MM.1S (cell line): ENCODE data around the gene MLANA.
A peak's percentile ranks its signal among the peaks of the same experiment; 100 is the strongest.

Experiments used
- DNase-seq: peaks from one replicate; pipeline ENCODE4 v3.0.0-alpha.2; 2015
- H2AFZ ChIP-seq: fragments of 300-600 bp; sonication (generic); 2 replicates; pipeline ENCODE4 v1.6.0; 2016; ENCODE audit warnings: antibody characterized with exemption, low read length
- H3F3A ChIP-seq: fragments of 300-600 bp; sonication (generic); 2 replicates; pipeline ENCODE4 v1.6.1; 2016; ENCODE audit warnings: mild to moderate bottlenecking, antibody characterized with exemption, low read length, moderate library complexity, mixed read lengths; ENCODE audit not compliant: insufficient read depth
- H3K27ac ChIP-seq: fragments of 300-600 bp; sonication (generic); 2 replicates; pipeline ENCODE4 v1.5.1; 2016; ENCODE audit warnings: mild to moderate bottlenecking, low read length
- H3K27me3 ChIP-seq: fragments of 300-600 bp; sonication (generic); replicated peaks from 2 replicates; pipeline ENCODE4 v1.6.0; 2016; ENCODE audit warnings: low read length; ENCODE audit not compliant: insufficient read depth
- H3K36me3 ChIP-seq: fragments of 300-600 bp; sonication (generic); replicated peaks from 2 replicates; pipeline ENCODE4 v1.6.1; 2016; ENCODE audit warnings: mild to moderate bottlenecking, low read length, mixed read lengths; ENCODE audit not compliant: insufficient read depth
- H3K4me1 ChIP-seq: fragments of 300-600 bp; sonication (generic); 2 replicates; pipeline ENCODE4 v1.6.1; 2016; ENCODE audit warnings: low read length, mixed read lengths
- H3K4me2 ChIP-seq: fragments of 300-600 bp; sonication (generic); 2 replicates; pipeline ENCODE4 v1.6.0; 2016; ENCODE audit warnings: low read depth, low read length
- H3K4me3 ChIP-seq: fragments of 300-600 bp; sonication (generic); 2 replicates; pipeline ENCODE4 v1.5.1; 2016; ENCODE audit warnings: low read length, mixed read lengths
- H3K79me2 ChIP-seq: fragments of 300-600 bp; sonication (generic); 2 replicates; pipeline ENCODE4 v1.6.1; 2016; ENCODE audit warnings: mixed run types, low read length, mixed read lengths
- H3K9ac ChIP-seq: fragments of 300-600 bp; sonication (generic); 2 replicates; pipeline ENCODE4 v1.6.1; 2016; ENCODE audit warnings: low read length, mixed read lengths
- H3K9me2 ChIP-seq: fragments of 300-600 bp; sonication (generic); replicated peaks from 2 replicates; pipeline ENCODE4 v1.6.1; 2016; ENCODE audit warnings: mild to moderate bottlenecking, low read length, mixed read lengths; ENCODE audit not compliant: insufficient read depth
- H3K9me3 ChIP-seq: fragments of 300-600 bp; sonication (generic); replicated peaks from 2 replicates; pipeline ENCODE4 v1.6.1; 2016; ENCODE audit warnings: mild to moderate bottlenecking, low read length, mixed read lengths; ENCODE audit not compliant: insufficient read depth
- H4K20me1 ChIP-seq: fragments of 300-600 bp; sonication (generic); 2 replicates; pipeline ENCODE4 v1.6.1; 2016; ENCODE audit warnings: mild to moderate bottlenecking, low read length, moderate library complexity, mixed read lengths; ENCODE audit not compliant: insufficient read depth
- EZH2 ChIP-seq: fragments of 300-600 bp; sonication (generic); optimal IDR thresholded peaks from 2 replicates; pipeline ENCODE3; 2017; ENCODE audit warnings: low read depth, mild to moderate bottlenecking, antibody characterized with exemption, low read length, mixed read lengths
- EZH2phosphoT487 ChIP-seq: fragments of 300-600 bp; sonication (generic); IDR thresholded peaks from 2 replicates; pipeline ENCODE4 v1.6.1; 2018; ENCODE audit warnings: antibody characterized with exemption, low read length
- TF ChIP-seq, protein P1 (sequence below): fragments of 300-600 bp; sonication (generic); IDR thresholded peaks from 2 replicates; pipeline ENCODE4 v1.5.1; 2016; ENCODE audit warnings: antibody characterized with exemption, low read length, mixed read lengths

MLANA gene

DNA sequence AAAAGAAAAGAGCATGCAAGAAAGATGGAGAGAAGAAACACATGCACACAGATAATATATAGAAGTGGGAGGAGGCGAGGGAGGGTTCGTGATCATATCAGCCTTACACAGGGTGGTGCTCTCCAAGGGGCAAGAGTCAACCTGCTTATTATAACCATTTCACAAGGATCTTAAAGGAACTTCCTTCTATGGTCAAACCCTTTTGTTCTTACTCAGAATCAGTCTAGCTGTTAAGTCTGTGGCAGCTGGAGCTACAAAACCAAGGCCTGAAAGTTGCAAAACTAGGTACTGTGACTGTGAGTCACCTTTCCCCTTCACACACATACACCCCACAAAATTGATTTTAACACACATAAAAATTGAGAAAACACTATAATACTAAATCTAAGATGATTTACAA lies 39.2 kb upstream of the MLANA start:
- H3K4me2 ChIP-seq = no peak overlapping the region

GRCh38 chr9:5852987-5853386 lies 37.7 kb upstream of the MLANA start:
- Histone ChIP-seq H3K9ac (no peak overlapping the region), H3K9me3 (no peaks in the 10 kb centered on the region), H3F3A (no peaks in the 10 kb centered on the region), H3K4me3 (no peak overlapping the region), H3K4me1 (peaks cover 6% of the 10 kb centered on the region; the same call in 1 of the 2 replicates), H2AFZ (no peak overlapping the region), H3K36me3 (no peaks in the 10 kb centered on the region), H3K4me2 (no peak overlapping the region), H3K79me2 (no peaks in the 10 kb centered on the region), H3K9me2 (no peaks in the 10 kb centered on the region), H4K20me1 (no peaks in the 10 kb centered on the region), H3K27ac (no peak overlapping the region), H3K27me3 (no peaks in the 10 kb centered on the region)
- TF ChIP-seq, protein P1, sequence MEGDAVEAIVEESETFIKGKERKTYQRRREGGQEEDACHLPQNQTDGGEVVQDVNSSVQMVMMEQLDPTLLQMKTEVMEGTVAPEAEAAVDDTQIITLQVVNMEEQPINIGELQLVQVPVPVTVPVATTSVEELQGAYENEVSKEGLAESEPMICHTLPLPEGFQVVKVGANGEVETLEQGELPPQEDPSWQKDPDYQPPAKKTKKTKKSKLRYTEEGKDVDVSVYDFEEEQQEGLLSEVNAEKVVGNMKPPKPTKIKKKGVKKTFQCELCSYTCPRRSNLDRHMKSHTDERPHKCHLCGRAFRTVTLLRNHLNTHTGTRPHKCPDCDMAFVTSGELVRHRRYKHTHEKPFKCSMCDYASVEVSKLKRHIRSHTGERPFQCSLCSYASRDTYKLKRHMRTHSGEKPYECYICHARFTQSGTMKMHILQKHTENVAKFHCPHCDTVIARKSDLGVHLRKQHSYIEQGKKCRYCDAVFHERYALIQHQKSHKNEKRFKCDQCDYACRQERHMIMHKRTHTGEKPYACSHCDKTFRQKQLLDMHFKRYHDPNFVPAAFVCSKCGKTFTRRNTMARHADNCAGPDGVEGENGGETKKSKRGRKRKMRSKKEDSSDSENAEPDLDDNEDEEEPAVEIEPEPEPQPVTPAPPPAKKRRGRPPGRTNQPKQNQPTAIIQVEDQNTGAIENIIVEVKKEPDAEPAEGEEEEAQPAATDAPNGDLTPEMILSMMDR = no peak
- TF ChIP-seq EZH2 = no peak
- TF ChIP-seq EZH2phosphoT487 = no peak
- DNase-seq = no peak

More for the DNA sequence above, 39.2 kb upstream of the MLANA start:
- no peaks in the 10 kb centered on the region for H4K20me1 ChIP-seq
- DNase-seq = peak; percentile 27
- no peak overlapping the region for H3K27ac ChIP-seq
- TF ChIP-seq EZH2 = no peak
- TF ChIP-seq, protein P1 = no peak
- peaks cover 6% of the 10 kb centered on the region; the same call in 1 of the 2 replicates for H3K4me1 ChIP-seq
- no peak overlapping the region for H2AFZ ChIP-seq
- no peak overlapping the region for H3K4me3 ChIP-seq
- no peaks in the 10 kb centered on the region for H3K36me3 ChIP-seq
- H3K9ac ChIP-seq = no peak overlapping the region
- no peaks in the 10 kb centered on the region for H3K27me3 ChIP-seq
- H3K79me2 ChIP-seq = no peaks in the 10 kb centered on the region
- H3K9me2 ChIP-seq = no peaks in the 10 kb centered on the region
- H3F3A ChIP-seq = no peaks in the 10 kb centered on the region
- no peaks in the 10 kb centered on the region for H3K9me3 ChIP-seq

DNA sequence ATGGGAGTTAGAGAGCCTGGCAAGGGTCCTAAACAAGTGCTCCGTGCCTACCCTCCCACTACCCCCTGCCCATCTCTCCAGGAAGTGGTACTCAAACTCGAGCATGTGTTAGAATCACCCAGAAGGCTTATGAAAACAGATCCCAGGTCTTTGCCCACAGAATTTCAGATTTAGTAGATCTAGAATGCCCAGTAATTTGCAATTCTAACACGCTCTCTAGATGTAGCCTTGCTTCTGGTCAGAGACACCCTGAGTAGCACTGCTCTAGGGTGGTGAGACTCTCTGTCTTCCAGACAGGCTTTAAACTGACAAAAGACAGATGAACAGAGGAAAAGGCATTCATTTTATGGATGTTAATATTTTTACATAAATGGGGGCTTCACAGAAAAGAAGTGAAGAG lies 37.1 kb upstream of the MLANA start:
- H3K36me3 ChIP-seq = no peaks in the 10 kb centered on the region
- H3K9me2 ChIP-seq = no peaks in the 10 kb centered on the region
- no peaks in the 10 kb centered on the region for H3K27me3 ChIP-seq
- H3K4me1 ChIP-seq = peaks cover 6% of the 10 kb centered on the region; the same call in 1 of the 2 replicates
- no peaks in the 10 kb centered on the region for H3F3A ChIP-seq
- no peak overlapping the region for H3K4me2 ChIP-seq
- H2AFZ ChIP-seq = no peak overlapping the region
- no peak for DNase-seq
- no peak overlapping the region for H3K4me3 ChIP-seq
- H3K27ac ChIP-seq = no peak overlapping the region
- TF ChIP-seq EZH2 (no peak), EZH2phosphoT487 (no peak)
- TF ChIP-seq, protein P1 = no peak
- H3K9me3 ChIP-seq = no peaks in the 10 kb centered on the region
- no peaks in the 10 kb centered on the region for H4K20me1 ChIP-seq
- no peak overlapping the region for H3K9ac ChIP-seq
- H3K79me2 ChIP-seq = no peaks in the 10 kb centered on the region
